Activated CD4-positive, CD25-positive, alpha-beta regulatory T cell treated with anti-CD3 and anti-CD28 coated beads, Interleukin-2, amount 50 U/mL, for 72 hours (primary cell): ENCODE results near the gene SLC25A18.
"Not testable (repeated sequence)": the region's sequence is repeated elsewhere in the genome, so short reads cannot be mapped to it uniquely, and the experiment has no call there.

Experiments
- DNase-seq: peaks from one replicate; pipeline ENCODE4 v3.0.0; 2021

SLC25A18 gene

GRCh38 chr22:17562906-17563870, at the start of gene SLC25A18:
Gene SLC25A18, plus strand, starts transcription at chr22:17563498. Its CDS starts 16,447 bp downstream, at chr22:17579945.
- no peak for DNase-seq

- DNase-seq: no peak
Observed at GRCh38 chr22:17513612-17514011, 49.7 kb upstream of the SLC25A18 start.

GRCh38 chr22:17514084-17514483, 49.2 kb upstream of the SLC25A18 start:
- no peak for DNase-seq

- DNase-seq: no peak
Observed at GRCh38 chr22:17518406-17518805, 44.9 kb upstream of the SLC25A18 start.

GRCh38 chr22:17521971-17522370, 41.3 kb upstream of the SLC25A18 start:
- DNase-seq: not testable (repeated sequence)

- no peak for DNase-seq
Observed at GRCh38 chr22:17523925-17524324, 39.4 kb upstream of the SLC25A18 start.

- no peak for DNase-seq
Observed at GRCh38 chr22:17536269-17536668, 27.0 kb upstream of the SLC25A18 start.

- no peak for DNase-seq
Observed at GRCh38 chr22:17537155-17537554, 26.1 kb upstream of the SLC25A18 start.

GRCh38 chr22:17540481-17540880, 22.8 kb upstream of the SLC25A18 start:
- no peak for DNase-seq

GRCh38 chr22:17541476-17541875, 21.8 kb upstream of the SLC25A18 start:
- no peak for DNase-seq

GRCh38 chr22:17542452-17542851, 20.8 kb upstream of the SLC25A18 start:
- no peak for DNase-seq

GRCh38 chr22:17548010-17548755, 15.1 kb upstream of the SLC25A18 start:
- no peak for DNase-seq

- DNase-seq: no peak
Observed at GRCh38 chr22:17548756-17549035, 14.6 kb upstream of the SLC25A18 start.

GRCh38 chr22:17549183-17549582, 14.1 kb upstream of the SLC25A18 start:
- DNase-seq: no peak

- DNase-seq: no peak
Observed at GRCh38 chr22:17549655-17550054, 13.6 kb upstream of the SLC25A18 start.

GRCh38 chr22:17552737-17553136, 10.6 kb upstream of the SLC25A18 start:
- DNase-seq: no peak

GRCh38 chr22:17554814-17555213, 8.5 kb upstream of the SLC25A18 start:
- no peak for DNase-seq

- no peak for DNase-seq
Observed at GRCh38 chr22:17559188-17559587, 4.1 kb upstream of the SLC25A18 start.

GRCh38 chr22:17563936-17564391, 666 bp downstream of the SLC25A18 start:
- DNase-seq: no peak

- DNase-seq: not testable (repeated sequence)
Observed at GRCh38 chr22:17566016-17566687, 2.9 kb downstream of the SLC25A18 start.

- DNase-seq: no peak
Observed at GRCh38 chr22:17566776-17567175, 3.5 kb downstream of the SLC25A18 start.

GRCh38 chr22:17569971-17570511, 6.7 kb downstream of the SLC25A18 start:
- no peak for DNase-seq
